SHP77 treated with DMSO at 0.1 percent for 48 hours (cell line): ENCODE measurements around the gene TMEM138.

Source experiments
- DNase-seq: peaks from one replicate; lab custom pipeline; 2025; lab: John Stamatoyannopoulos, UW

Gene TMEM138

GRCh38 chr11:61342207-61342803 is 19.9 kb upstream of the TMEM138 start:
- no peak for DNase-seq

- DNase-seq, result no peak
These were observed 18.1 kb upstream of the TMEM138 start for GRCh38 chr11:61343792-61344745.

- no peak for DNase-seq
These were observed 17.0 kb upstream of the TMEM138 start for GRCh38 chr11:61345170-61345610.

GRCh38 chr11:61345954-61346843 is 16.0 kb upstream of the TMEM138 start:
- DNase-seq, result no peak

GRCh38 chr11:61347916-61348461 is 14.2 kb upstream of the TMEM138 start:
- no peak for DNase-seq

- DNase-seq, result no peak
These were observed 12.9 kb upstream of the TMEM138 start for GRCh38 chr11:61349189-61349751.

GRCh38 chr11:61349916-61350315 is 12.3 kb upstream of the TMEM138 start:
- DNase-seq, result no peak

GRCh38 chr11:61350336-61350735 is 11.8 kb upstream of the TMEM138 start:
- no peak for DNase-seq

- DNase-seq, result no peak
These were observed 11.4 kb upstream of the TMEM138 start for GRCh38 chr11:61350803-61351202.

GRCh38 chr11:61352038-61352437 is 10.1 kb upstream of the TMEM138 start:
- DNase-seq, result no peak

GRCh38 chr11:61353131-61354067 is 8.8 kb upstream of the TMEM138 start:
- no peak for DNase-seq

GRCh38 chr11:61354208-61354607 is 8.0 kb upstream of the TMEM138 start:
- no peak for DNase-seq

GRCh38 chr11:61356706-61357105 is 5.5 kb upstream of the TMEM138 start:
- no peak for DNase-seq

GRCh38 chr11:61357233-61357893 is 4.8 kb upstream of the TMEM138 start:
- DNase-seq, result no peak

GRCh38 chr11:61357894-61358239 is 4.3 kb upstream of the TMEM138 start:
- no peak for DNase-seq

GRCh38 chr11:61358566-61358965 is 3.6 kb upstream of the TMEM138 start:
- no peak for DNase-seq

- DNase-seq, result no peak
These were observed 2.7 kb upstream of the TMEM138 start for GRCh38 chr11:61359516-61359915.

- no peak for DNase-seq
These were observed 885 bp upstream of the TMEM138 start for GRCh38 chr11:61361237-61361740.

- no peak for DNase-seq
These were observed 335 bp downstream of the TMEM138 start for GRCh38 chr11:61362542-61362875.
